ENCODE measurements around the gene IVD.

DNA sequence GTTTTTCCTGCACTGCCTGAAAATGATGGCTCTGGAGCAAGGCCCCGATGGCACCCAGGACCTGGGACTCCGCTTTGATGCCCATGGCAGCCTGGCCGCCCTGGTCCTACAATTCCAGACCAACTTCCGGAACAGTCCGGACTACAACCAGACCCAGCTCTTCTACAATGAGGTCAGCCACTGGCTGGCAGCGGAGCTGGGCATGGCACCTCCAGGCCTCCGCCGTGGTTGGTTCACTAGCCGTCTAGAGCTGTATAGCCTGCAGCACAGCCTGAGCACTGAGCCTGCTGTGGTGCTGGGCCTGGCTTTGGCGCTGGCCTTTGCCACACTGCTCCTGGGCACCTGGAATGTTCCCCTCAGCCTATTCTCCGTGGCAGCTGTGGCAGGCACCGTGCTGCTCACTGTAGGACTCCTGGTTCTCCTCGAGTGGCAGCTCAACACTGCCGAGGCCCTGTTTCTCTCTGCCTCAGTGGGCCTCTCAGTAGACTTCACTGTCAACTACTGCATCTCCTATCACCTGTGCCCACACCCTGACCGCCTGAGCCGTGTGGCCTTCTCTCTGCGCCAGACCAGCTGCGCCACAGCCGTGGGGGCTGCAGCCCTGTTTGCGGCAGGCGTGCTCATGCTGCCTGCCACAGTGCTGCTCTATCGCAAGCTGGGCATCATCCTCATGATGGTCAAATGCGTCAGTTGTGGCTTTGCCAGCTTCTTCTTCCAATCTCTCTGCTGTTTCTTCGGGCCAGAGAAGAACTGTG, 36.7 kb upstream of the IVD start:
- TF ChIP-seq EZH2 (IDR thresholded peaks at IDR 0.05; ENCODE audit: borderline replicate concordance, low read depth, low read length, poor library complexity, severe bottlenecking): no peak
- TF ChIP-seq, protein P1, sequence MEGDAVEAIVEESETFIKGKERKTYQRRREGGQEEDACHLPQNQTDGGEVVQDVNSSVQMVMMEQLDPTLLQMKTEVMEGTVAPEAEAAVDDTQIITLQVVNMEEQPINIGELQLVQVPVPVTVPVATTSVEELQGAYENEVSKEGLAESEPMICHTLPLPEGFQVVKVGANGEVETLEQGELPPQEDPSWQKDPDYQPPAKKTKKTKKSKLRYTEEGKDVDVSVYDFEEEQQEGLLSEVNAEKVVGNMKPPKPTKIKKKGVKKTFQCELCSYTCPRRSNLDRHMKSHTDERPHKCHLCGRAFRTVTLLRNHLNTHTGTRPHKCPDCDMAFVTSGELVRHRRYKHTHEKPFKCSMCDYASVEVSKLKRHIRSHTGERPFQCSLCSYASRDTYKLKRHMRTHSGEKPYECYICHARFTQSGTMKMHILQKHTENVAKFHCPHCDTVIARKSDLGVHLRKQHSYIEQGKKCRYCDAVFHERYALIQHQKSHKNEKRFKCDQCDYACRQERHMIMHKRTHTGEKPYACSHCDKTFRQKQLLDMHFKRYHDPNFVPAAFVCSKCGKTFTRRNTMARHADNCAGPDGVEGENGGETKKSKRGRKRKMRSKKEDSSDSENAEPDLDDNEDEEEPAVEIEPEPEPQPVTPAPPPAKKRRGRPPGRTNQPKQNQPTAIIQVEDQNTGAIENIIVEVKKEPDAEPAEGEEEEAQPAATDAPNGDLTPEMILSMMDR (conservative IDR thresholded peaks at IDR 0.05; ENCODE audit: low read depth, low read length): no peak
